ENCODE data around the gene S100A9. TPM values are rescaled to one million over a fixed set of nuclear protein-coding genes. Genes with fewer than 3 reads are reported as not detected.

S100A9 gene
- total and polyA plus RNA-seq, 2 of the 8 experiments (the other 6 are each of a cell fraction or from before 2014, with no cell fraction given) = not detected

DNA sequence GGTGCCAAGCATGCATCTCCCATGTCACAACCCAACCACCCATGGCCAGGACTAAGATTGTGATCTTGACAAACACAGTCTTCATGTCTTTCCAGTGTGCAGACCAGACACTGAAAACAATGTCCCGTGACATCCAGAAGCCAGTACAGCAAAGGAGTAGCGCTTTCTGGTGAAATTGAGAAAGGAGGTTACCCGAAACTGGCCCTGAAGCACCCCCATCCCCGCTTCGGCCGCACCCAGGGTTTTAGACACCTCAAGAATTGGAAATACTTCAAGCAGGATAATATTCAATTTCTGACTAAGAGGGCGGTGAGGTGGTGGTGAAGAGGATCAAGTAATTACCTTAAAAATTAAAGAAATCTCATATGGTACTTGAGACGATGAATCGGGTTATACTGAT, 43.8 kb downstream of the S100A9 start (continued):
- TF ChIP-seq, protein P1, sequence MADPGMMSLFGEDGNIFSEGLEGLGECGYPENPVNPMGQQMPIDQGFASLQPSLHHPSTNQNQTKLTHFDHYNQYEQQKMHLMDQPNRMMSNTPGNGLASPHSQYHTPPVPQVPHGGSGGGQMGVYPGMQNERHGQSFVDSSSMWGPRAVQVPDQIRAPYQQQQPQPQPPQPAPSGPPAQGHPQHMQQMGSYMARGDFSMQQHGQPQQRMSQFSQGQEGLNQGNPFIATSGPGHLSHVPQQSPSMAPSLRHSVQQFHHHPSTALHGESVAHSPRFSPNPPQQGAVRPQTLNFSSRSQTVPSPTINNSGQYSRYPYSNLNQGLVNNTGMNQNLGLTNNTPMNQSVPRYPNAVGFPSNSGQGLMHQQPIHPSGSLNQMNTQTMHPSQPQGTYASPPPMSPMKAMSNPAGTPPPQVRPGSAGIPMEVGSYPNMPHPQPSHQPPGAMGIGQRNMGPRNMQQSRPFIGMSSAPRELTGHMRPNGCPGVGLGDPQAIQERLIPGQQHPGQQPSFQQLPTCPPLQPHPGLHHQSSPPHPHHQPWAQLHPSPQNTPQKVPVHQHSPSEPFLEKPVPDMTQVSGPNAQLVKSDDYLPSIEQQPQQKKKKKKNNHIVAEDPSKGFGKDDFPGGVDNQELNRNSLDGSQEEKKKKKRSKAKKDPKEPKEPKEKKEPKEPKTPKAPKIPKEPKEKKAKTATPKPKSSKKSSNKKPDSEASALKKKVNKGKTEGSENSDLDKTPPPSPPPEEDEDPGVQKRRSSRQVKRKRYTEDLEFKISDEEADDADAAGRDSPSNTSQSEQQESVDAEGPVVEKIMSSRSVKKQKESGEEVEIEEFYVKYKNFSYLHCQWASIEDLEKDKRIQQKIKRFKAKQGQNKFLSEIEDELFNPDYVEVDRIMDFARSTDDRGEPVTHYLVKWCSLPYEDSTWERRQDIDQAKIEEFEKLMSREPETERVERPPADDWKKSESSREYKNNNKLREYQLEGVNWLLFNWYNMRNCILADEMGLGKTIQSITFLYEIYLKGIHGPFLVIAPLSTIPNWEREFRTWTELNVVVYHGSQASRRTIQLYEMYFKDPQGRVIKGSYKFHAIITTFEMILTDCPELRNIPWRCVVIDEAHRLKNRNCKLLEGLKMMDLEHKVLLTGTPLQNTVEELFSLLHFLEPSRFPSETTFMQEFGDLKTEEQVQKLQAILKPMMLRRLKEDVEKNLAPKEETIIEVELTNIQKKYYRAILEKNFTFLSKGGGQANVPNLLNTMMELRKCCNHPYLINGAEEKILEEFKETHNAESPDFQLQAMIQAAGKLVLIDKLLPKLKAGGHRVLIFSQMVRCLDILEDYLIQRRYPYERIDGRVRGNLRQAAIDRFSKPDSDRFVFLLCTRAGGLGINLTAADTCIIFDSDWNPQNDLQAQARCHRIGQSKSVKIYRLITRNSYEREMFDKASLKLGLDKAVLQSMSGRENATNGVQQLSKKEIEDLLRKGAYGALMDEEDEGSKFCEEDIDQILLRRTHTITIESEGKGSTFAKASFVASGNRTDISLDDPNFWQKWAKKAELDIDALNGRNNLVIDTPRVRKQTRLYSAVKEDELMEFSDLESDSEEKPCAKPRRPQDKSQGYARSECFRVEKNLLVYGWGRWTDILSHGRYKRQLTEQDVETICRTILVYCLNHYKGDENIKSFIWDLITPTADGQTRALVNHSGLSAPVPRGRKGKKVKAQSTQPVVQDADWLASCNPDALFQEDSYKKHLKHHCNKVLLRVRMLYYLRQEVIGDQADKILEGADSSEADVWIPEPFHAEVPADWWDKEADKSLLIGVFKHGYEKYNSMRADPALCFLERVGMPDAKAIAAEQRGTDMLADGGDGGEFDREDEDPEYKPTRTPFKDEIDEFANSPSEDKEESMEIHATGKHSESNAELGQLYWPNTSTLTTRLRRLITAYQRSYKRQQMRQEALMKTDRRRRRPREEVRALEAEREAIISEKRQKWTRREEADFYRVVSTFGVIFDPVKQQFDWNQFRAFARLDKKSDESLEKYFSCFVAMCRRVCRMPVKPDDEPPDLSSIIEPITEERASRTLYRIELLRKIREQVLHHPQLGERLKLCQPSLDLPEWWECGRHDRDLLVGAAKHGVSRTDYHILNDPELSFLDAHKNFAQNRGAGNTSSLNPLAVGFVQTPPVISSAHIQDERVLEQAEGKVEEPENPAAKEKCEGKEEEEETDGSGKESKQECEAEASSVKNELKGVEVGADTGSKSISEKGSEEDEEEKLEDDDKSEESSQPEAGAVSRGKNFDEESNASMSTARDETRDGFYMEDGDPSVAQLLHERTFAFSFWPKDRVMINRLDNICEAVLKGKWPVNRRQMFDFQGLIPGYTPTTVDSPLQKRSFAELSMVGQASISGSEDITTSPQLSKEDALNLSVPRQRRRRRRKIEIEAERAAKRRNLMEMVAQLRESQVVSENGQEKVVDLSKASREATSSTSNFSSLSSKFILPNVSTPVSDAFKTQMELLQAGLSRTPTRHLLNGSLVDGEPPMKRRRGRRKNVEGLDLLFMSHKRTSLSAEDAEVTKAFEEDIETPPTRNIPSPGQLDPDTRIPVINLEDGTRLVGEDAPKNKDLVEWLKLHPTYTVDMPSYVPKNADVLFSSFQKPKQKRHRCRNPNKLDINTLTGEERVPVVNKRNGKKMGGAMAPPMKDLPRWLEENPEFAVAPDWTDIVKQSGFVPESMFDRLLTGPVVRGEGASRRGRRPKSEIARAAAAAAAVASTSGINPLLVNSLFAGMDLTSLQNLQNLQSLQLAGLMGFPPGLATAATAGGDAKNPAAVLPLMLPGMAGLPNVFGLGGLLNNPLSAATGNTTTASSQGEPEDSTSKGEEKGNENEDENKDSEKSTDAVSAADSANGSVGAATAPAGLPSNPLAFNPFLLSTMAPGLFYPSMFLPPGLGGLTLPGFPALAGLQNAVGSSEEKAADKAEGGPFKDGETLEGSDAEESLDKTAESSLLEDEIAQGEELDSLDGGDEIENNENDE (IDR thresholded peaks at IDR 0.05; ENCODE audit: insufficient replicate concordance, low read length) = no peak
- TF ChIP-seq EGR1 (IDR thresholded peaks at IDR 0.05; ENCODE audit: borderline replicate concordance, low read depth, low read length) (no peak), EZH2 (IDR thresholded peaks at IDR 0.05; ENCODE audit: low read depth, low read length, severe bottlenecking) (no peak), KDM1A (IDR thresholded peaks at IDR 0.05; ENCODE audit: borderline replicate concordance, low read length) (no peak), FOSL1 (IDR thresholded peaks at IDR 0.05; ENCODE audit: insufficient read depth, low read depth, low read length) (no peak), HDAC2 (IDR thresholded peaks at IDR 0.05; ENCODE audit: borderline replicate concordance in 1 of 2, low read depth in 2 of 2, low read length in 2 of 2) (no peak), EP300 (IDR thresholded peaks at IDR 0.05; ENCODE audit: borderline replicate concordance in 1 of 2, low read depth in 2 of 2, low read length in 2 of 2) (no peak), BACH1 (IDR thresholded peaks at IDR 0.05; ENCODE audit: low read length) (no peak)
- TF ChIP-seq, protein P2, sequence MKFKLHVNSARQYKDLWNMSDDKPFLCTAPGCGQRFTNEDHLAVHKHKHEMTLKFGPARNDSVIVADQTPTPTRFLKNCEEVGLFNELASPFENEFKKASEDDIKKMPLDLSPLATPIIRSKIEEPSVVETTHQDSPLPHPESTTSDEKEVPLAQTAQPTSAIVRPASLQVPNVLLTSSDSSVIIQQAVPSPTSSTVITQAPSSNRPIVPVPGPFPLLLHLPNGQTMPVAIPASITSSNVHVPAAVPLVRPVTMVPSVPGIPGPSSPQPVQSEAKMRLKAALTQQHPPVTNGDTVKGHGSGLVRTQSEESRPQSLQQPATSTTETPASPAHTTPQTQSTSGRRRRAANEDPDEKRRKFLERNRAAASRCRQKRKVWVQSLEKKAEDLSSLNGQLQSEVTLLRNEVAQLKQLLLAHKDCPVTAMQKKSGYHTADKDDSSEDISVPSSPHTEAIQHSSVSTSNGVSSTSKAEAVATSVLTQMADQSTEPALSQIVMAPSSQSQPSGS (IDR thresholded peaks at IDR 0.05; ENCODE audit: low read length) = no peak
